ENCODE data around the gene DSTN.

DSTN gene

GRCh38 chr20:17637985-17638640 is 68.2 kb downstream of the DSTN start:
- no peak for DNase-seq (ENCODE audit: low read depth)

DNA sequence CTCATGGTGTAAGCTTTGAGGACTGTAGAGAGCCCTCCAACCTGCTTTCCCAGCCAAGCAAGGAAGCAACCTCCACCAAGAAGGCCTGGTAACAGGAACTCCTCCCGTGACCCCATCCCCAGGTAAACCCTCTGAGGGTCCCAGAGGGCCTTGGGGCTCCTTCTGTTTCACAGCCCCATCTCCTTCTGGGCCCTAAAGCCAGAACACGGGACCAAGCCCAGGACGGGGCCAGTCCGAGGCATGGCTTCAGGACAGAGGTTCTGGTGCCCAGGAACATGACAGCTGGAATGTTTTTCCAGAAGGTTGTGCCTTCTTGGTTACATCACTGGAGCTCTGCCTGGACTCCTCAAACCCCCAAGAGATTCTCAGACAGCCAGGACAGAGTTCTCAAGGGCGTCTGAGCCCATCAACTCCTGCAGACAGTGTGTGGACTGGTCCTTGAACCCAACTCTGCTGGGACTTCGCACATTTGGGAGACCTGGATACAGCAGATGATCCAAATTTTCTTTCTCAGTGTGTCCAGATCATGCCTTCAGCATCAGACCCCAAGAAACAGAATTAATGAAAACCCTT is 69.0 kb downstream of the DSTN start:
- no peak for DNase-seq (ENCODE audit: low read depth)

GRCh38 chr20:17640146-17640874 is 70.4 kb downstream of the DSTN start:
- DNase-seq (ENCODE audit: low read depth), result no peak

DNA sequence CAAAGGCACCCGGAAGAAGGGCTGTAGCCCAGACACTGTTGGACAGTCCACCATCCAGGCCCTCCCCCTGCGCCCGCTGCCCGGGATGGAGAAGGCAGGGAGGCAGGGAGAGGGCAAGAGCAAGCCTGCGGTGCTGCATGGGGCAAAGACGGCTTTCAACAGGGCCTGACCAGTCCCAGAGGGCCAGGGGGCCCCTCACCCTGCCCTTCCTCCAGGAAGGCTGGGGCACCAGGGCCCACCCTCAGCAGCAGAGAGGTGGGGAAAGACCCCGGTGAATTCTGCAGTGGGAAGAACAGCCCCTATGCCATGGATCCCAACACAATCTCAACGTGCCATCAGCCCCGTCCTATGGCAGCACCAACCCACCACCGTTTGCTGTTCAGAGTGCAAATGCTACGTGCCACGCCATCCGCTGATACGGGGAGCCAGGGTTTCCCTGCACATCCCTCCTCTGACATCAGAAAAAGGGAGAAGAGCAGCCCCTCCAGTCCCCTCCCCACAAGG is 71.1 kb downstream of the DSTN start:
- DNase-seq (ENCODE audit: low read depth), result no peak

GRCh38 chr20:17641520-17641964 is 71.7 kb downstream of the DSTN start:
- no peak for DNase-seq (ENCODE audit: low read depth)

- no peak for DNase-seq (ENCODE audit: low read depth)
These were observed 72.1 kb downstream of the DSTN start for GRCh38 chr20:17641993-17642392.

GRCh38 chr20:17642404-17643269 is 72.8 kb downstream of the DSTN start:
- DNase-seq (ENCODE audit: low read depth), result no peak

GRCh38 chr20:17643531-17644188 is 73.8 kb downstream of the DSTN start:
- DNase-seq (ENCODE audit: low read depth), result no peak

GRCh38 chr20:17644451-17644850 is 74.6 kb downstream of the DSTN start:
- DNase-seq (ENCODE audit: low read depth), result no peak

DNA sequence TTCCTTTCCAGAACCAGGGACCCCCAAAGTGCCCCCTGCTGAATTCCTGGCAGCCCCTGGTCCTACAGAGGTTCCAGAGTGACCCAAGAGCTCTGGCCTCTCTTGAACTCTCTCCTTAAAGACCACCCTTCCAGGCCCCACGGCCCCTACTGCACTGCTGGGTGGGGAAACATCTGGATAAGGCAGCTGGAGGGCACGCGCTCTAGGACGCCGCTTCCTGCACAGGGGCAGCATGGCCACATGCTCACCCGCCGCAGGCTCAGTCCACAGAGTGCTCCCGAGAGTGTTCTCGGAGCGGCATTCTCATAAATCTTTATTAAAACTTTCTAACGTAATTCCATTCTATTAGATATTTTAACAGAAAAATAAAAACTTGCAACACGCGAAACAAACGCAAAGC is 75.1 kb downstream of the DSTN start:
- no peak for DNase-seq (ENCODE audit: low read depth)

DNA sequence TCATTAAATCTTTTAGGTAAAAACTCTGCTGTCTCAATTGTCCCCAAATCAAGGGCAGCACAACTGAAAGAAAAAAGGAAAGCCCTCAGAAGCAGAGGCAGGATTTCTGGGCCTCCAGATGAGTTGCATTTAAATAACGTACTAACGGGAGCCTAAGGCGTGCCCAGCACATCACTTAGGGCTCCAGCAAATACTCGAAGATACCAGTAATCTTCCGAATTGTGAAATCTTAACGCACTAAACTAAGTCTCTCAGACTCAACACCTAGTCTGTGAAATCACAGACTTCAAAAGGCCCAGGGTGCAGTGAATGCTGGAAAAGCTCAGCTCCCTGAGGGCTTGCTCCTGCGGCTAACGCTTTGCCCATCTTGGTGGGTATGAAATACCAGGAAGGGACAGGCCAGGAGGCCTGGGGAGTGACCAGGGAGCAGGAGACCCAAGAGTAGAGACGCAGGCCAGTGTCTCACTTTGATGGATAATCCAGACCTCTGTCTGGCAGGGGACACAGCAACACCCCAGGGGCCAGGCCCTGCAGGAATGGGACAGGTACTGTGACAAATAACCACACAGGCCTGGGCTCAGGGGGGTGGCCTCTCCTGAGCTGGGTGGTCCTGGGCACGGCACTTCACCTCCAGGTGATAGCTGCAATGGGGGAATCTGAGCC is 75.8 kb downstream of the DSTN start:
- DNase-seq (ENCODE audit: low read depth), result no peak

DNA sequence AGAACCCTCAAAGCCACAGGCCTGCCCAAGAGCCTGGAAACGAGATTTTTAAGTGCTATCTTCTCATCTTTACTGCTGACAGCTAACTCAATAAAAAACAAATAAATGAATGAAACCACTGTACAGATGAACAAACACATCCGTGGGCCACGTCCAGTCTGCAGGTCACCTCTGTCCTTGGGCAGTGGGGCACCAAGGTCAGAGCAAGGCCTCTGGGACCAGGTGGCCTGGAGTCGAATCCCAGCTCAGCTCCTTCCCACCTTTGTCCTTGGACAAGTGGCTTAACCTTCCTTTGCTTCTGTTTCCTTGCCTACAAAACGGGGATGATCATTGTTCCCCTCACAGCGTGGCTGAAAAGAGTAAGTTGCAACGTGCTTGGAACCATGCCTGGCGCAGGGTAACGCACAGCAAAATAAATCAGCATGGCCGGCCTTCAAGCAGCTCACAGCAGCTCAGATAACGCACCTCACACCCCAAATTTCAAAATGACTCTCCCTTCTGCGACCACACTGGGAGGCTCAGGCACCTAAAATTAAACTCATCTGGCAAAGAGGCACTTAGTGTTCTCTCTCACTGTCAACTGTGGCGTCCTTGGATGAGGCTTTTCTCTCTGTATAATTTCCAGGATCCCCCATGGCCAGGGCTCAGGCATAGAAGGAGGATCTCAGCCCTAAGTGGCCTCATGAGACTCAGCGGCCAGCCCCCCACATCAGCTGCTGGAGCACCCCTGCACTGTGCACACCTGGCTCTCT is 76.5 kb downstream of the DSTN start:
- DNase-seq (ENCODE audit: low read depth), result no peak

GRCh38 chr20:17646961-17647301 is 77.1 kb downstream of the DSTN start:
- DNase-seq (ENCODE audit: low read depth), result no peak

DNA sequence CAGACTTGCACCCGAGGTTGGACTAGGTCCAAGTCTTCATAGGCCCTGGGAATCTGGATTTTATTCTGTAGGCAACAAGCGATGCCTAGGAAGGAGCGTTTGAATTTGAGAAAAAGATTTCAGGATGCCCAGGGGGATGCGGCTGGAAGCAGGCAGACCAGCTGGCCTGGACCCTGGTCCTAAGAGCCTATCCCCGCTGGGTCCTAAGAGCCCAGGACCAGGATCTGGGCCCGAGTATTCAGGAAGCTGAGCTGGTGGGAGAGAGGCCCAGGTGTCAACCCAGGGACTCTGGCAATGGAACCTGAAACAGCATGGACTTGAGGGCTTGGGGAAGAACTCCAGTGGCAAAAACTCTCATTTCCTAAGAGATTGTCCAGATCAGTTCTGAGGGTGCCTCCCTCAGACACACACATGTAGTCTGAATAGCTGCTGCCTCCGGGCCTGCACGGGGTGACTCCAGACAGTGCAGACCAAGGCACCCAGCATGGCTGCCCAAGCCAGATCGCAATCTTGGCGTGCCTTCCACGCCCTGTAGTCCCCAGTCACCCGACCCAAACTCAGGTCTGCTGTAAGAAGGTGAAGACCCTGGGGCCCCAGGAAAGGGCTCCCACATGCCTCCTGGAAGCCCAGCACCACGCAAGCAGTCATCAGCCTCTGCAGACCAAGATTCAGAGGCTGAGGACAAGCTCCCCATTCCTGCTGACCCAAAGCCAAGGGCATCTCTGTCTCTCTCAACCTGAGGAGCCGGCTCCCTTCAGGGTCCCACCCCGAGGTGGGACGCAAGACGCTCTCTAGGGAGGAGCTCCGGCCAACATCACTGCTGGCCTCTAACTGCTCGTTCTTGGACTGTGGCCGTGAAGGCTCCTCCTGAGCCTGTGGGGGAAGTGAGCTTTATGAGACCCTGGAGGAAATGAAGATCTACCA is 77.8 kb downstream of the DSTN start:
- no peak for DNase-seq (ENCODE audit: low read depth)

- DNase-seq (ENCODE audit: low read depth), result no peak
These were observed 78.4 kb downstream of the DSTN start for GRCh38 chr20:17648315-17648646.

DNA sequence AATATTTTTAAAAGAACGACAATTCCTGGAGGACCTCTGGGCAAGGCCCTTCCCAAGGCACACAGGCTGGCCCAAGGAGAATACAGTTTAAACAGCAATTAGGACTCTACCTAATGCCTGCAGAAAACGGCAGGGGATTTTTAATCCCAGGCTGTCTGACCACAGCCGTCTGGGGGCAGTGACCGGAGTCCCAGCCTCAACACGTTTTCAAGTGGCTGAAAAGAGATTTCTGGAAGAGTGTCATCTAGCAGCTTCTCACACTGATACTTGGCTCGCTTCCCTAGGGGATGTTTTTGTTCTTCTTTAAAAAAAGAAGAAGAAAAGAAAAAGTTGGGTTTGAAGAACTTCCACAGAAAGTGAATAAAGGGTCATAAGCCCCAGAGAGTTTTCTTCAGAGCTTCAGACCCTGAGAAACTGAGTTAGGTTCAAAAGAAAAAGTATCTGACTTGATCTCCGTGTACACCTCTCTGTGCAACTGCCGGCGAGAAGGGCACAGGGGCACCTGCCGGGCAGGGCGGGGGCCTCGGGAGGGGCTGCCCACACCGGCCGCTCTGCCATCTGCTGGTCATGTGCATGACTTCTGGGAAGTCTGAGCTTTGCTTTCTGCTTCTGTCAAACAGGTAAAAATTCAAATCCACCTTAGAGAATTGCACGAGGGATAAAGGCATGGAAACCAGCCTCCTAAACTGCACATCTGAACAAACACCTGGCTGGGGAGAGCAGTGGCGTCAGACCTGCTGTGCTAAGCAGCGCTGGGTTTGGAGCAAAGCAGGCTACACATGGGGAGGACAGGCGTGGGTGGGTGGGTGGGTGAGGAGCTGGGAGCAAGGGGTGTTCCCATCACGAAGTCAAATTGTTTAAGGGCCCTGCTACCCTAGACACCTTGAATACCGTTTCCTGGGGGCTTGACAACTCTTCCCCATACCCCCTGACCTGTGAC is 79.2 kb downstream of the DSTN start:
- no peak for DNase-seq (ENCODE audit: low read depth)

GRCh38 chr20:17650301-17651128 is 80.6 kb downstream of the DSTN start:
- no peak for DNase-seq (ENCODE audit: low read depth)
